Activated naive CD4-positive, alpha-beta T cell treated with anti-CD3 and anti-CD28 coated beads for 36 hours (primary cell): Measurements from ENCODE around the gene SP3. TPM values are rescaled to one million over a fixed set of nuclear protein-coding genes. Genes with fewer than 3 reads are reported as not detected.
A peak's percentile ranks its signal among the peaks of the same experiment; 100 is the strongest.

Experiments used
- CTCF ChIA-PET: fragments of 350-600 bp; sonication (Branson Sonifier 250); formaldehyde crosslinking; loops from one replicate; lab custom pipeline; 2021; ENCODE audit warnings: antibody characterized with exemption; lab: Charles Lee
- DNase-seq: peaks from one replicate; pipeline ENCODE4 v3.0.0-alpha.2; 2020
- H3K27ac Mint-ChIP-seq: one replicate; pipeline ENCODE4 v1.8.0; 2021; ENCODE audit warnings: mild to moderate bottlenecking, mixed read lengths
- H3K27me3 Mint-ChIP-seq: one replicate; pipeline ENCODE4 v1.8.0; 2021; ENCODE audit warnings: low read depth, mixed read lengths
- H3K36me3 Mint-ChIP-seq: one replicate; pipeline ENCODE4 v1.8.0; 2021; ENCODE audit warnings: low read depth, mixed read lengths
- H3K4me1 Mint-ChIP-seq: one replicate; pipeline ENCODE4 v1.8.0; 2021; ENCODE audit warnings: low read depth, mixed read lengths
- H3K4me3 Mint-ChIP-seq: one replicate; pipeline ENCODE4 v1.8.0; 2021; ENCODE audit warnings: mild to moderate bottlenecking, moderate library complexity, mixed read lengths
- H3K9me3 Mint-ChIP-seq: one replicate; pipeline ENCODE4 v1.8.0; 2021; ENCODE audit warnings: mixed read lengths
- intact Hi-C: fragments of 100-400 bp; cut with micrococcal nuclease; formaldehyde crosslinking; loops from one replicate; pipeline ENCODE4 v1.15.1; 2023
- total RNA-seq, 2 experiments: library from RNA; stranded (reverse); gene quantifications; one replicate each; pipeline ENCODE4 v1.2.3, GENCODE V29; 2021

SP3 gene
- total RNA-seq, 2 experiments from 2014 or later = 89.8 to 99.7 TPM

GRCh38 chr2:173990970-173991819 is 26.0 kb upstream of the SP3 start:
- CTCF ChIA-PET = interaction anchor here (1.7 kb wide), 1 partner anchor 13 kb away, joined by 4 read pairs; no protein-coding TSS in a partner anchor
- Mint-ChIP-seq H3K4me3 (no peak overlapping the region), H3K27me3 (peaks cover 3% of the 10 kb centered on the region), H3K36me3 (no peaks in the 10 kb centered on the region), H3K27ac (no peak overlapping the region), H3K9me3 (no peaks in the 10 kb centered on the region), H3K4me1 (peaks cover 8% of the 10 kb centered on the region)
- DNase-seq = peak; percentile 21
- intact Hi-C loops = no loop called here

GRCh38 chr2:173990245-173990644 is 25.1 kb upstream of the SP3 start:
- intact Hi-C loops = no loop called here
- Mint-ChIP-seq H3K36me3 (no peaks in the 10 kb centered on the region), H3K4me1 (peaks cover 14% of the 10 kb centered on the region), H3K9me3 (no peaks in the 10 kb centered on the region), H3K27me3 (peaks cover 3% of the 10 kb centered on the region), H3K4me3 (no peak overlapping the region), H3K27ac (no peak overlapping the region)
- DNase-seq = no peak
- CTCF ChIA-PET = interaction anchor here (1.2 kb wide), 1 partner anchor 9 kb away, joined by 3 read pairs; no protein-coding TSS in a partner anchor

DNA sequence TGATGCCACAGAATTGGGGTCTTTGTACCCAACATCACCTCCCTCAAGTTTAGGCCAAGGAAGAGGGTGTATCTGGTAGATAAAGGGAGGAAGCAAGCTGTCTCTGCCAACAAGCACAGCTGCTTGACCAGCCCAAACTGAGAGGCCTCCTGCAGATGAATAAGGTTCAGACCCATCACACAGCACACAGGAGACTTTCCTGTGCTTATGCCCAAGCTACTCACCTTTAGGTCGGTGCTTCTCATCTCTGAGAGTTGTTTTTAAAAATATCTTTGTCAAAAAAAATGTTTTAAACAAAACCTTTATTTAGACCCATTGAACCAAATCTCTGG is 24.7 kb upstream of the SP3 start:
- Mint-ChIP-seq H3K27ac (no peak overlapping the region), H3K9me3 (no peaks in the 10 kb centered on the region), H3K27me3 (peaks cover 3% of the 10 kb centered on the region), H3K4me1 (peaks cover 16% of the 10 kb centered on the region), H3K36me3 (no peaks in the 10 kb centered on the region), H3K4me3 (no peak overlapping the region)
- CTCF ChIA-PET = interaction anchor here (1.2 kb wide), 1 partner anchor 8 kb away, joined by 3 read pairs; no protein-coding TSS in a partner anchor
- no peak for DNase-seq
- intact Hi-C loops = no loop called here

GRCh38 chr2:173989160-173989883 is 24.1 kb upstream of the SP3 start:
- H3K27me3 Mint-ChIP-seq = peaks cover 3% of the 10 kb centered on the region
- H3K36me3 Mint-ChIP-seq = no peaks in the 10 kb centered on the region
- peaks cover 16% of the 10 kb centered on the region for H3K4me1 Mint-ChIP-seq
- intact Hi-C loops = no loop called here
- no peak overlapping the region for H3K27ac Mint-ChIP-seq
- no peaks in the 10 kb centered on the region for H3K9me3 Mint-ChIP-seq
- CTCF ChIA-PET = interaction anchor here (1.2 kb wide), 1 partner anchor 8 kb away, joined by 3 read pairs; no protein-coding TSS in a partner anchor
- no peak for DNase-seq
- H3K4me3 Mint-ChIP-seq = no peak overlapping the region

GRCh38 chr2:173986805-173987204 is 21.6 kb upstream of the SP3 start:
- Mint-ChIP-seq H3K27me3 (peaks cover 3% of the 10 kb centered on the region), H3K4me3 (no peak overlapping the region), H3K4me1 (peaks cover 20% of the 10 kb centered on the region), H3K9me3 (no peaks in the 10 kb centered on the region), H3K27ac (no peak overlapping the region), H3K36me3 (no peaks in the 10 kb centered on the region)
- CTCF ChIA-PET = interaction anchor here (0.6 to 0.7 kb wide), 2 partner anchors 51 to 172 kb away, joined by 3 to 6 read pairs; no protein-coding TSS in a partner anchor
- intact Hi-C loops = no loop called here
- DNase-seq = no peak

- H3K27ac Mint-ChIP-seq = no peak overlapping the region
- peaks cover 17% of the 10 kb centered on the region for H3K4me1 Mint-ChIP-seq
- H3K4me3 Mint-ChIP-seq = no peak overlapping the region
- DNase-seq = no peak
- intact Hi-C loops = no loop called here
- CTCF ChIA-PET = interaction anchor here (0.6 to 1.8 kb wide), 4 partner anchors 9 to 227 kb away, joined by 4 to 5 read pairs (median 4); no protein-coding TSS in a partner anchor
- no peaks in the 10 kb centered on the region for H3K9me3 Mint-ChIP-seq
- H3K36me3 Mint-ChIP-seq = no peaks in the 10 kb centered on the region
- H3K27me3 Mint-ChIP-seq = no peaks in the 10 kb centered on the region
These were observed 20.4 kb upstream of the SP3 start for GRCh38 chr2:173985605-173985992.

- CTCF ChIA-PET = interaction anchor here (0.6 to 1.8 kb wide), 4 partner anchors 10 to 227 kb away, joined by 4 to 5 read pairs (median 4); no protein-coding TSS in a partner anchor
- no peak for DNase-seq
- Mint-ChIP-seq H3K4me3 (no peak overlapping the region), H3K9me3 (no peaks in the 10 kb centered on the region), H3K4me1 (peaks cover 17% of the 10 kb centered on the region), H3K27me3 (no peaks in the 10 kb centered on the region), H3K27ac (no peak overlapping the region), H3K36me3 (no peaks in the 10 kb centered on the region)
- intact Hi-C loops = no loop called here
These were observed 19.9 kb upstream of the SP3 start for GRCh38 chr2:173984866-173985604.

- intact Hi-C loops = no loop called here
- CTCF ChIA-PET = interaction anchor here (0.6 kb wide), 1 partner anchor 13 kb away, joined by 3 read pairs; no protein-coding TSS in a partner anchor
- DNase-seq = no peak
These were observed 18.3 kb upstream of the SP3 start for GRCh38 chr2:173983391-173983871.

DNA sequence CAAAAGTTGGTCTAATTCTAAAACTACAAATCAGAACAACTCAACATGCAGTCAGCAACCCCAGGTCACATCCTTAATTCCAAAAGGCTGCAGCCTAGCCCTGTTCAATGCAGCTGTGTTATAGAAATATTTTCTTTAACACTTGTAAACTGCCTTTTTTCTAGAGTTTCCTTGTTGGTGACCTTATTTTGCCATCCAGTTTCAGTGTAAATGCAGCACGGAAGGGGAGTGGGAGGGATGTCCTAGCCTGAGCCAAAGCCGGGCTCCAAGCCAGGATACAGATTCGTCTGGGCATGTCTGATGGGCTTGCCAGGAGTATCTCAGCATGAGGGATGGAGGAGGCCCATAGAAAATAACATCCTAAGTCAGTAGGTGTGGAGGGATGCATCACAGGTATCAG is 17.7 kb upstream of the SP3 start:
- H3K4me3 Mint-ChIP-seq = no peak overlapping the region
- no peaks in the 10 kb centered on the region for H3K27me3 Mint-ChIP-seq
- intact Hi-C loops = no loop called here
- H3K27ac Mint-ChIP-seq = no peak overlapping the region
- H3K9me3 Mint-ChIP-seq = no peaks in the 10 kb centered on the region
- CTCF ChIA-PET = no interaction called here
- no peak for DNase-seq
- peaks cover 24% of the 10 kb centered on the region for H3K4me1 Mint-ChIP-seq
- H3K36me3 Mint-ChIP-seq = no peaks in the 10 kb centered on the region

More at GRCh38 chr2:173983391-173983871, 18.3 kb upstream of the SP3 start:
- Mint-ChIP-seq H3K4me1 (peaks cover 21% of the 10 kb centered on the region), H3K36me3 (no peaks in the 10 kb centered on the region), H3K27me3 (no peaks in the 10 kb centered on the region), H3K4me3 (no peak overlapping the region), H3K27ac (no peak overlapping the region), H3K9me3 (no peaks in the 10 kb centered on the region)

- Mint-ChIP-seq H3K4me1 (peaks cover 28% of the 10 kb centered on the region), H3K36me3 (no peaks in the 10 kb centered on the region), H3K9me3 (no peaks in the 10 kb centered on the region), H3K27me3 (no peaks in the 10 kb centered on the region), H3K4me3 (no peak overlapping the region), H3K27ac (no peak overlapping the region)
- CTCF ChIA-PET = no interaction called here
- no peak for DNase-seq
- intact Hi-C loops = no loop called here
These were observed 17.1 kb upstream of the SP3 start for GRCh38 chr2:173982182-173982714.

DNA sequence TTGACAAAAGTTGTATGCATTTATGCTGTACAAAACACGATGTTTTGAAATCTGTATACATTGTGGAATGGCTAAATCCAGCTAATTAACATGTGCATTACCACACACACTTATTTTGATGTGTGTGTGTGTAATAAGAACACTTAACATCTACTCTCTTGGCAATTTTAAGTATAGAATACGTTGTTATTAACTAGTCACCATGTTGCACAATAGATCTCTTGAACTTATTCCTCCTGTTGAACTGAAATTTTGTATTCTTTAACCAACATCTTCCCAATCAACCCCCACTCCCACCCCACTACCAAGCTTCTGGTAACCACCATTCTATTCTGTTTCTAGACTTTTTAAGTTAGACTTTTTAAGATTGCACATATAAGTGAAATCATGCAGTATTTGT is 16.3 kb upstream of the SP3 start:
- Mint-ChIP-seq H3K9me3 (no peaks in the 10 kb centered on the region), H3K36me3 (no peaks in the 10 kb centered on the region), H3K4me3 (no peak overlapping the region), H3K4me1 (peaks cover 27% of the 10 kb centered on the region), H3K27ac (no peak overlapping the region), H3K27me3 (no peaks in the 10 kb centered on the region)
- CTCF ChIA-PET = interaction anchor here (0.9 kb wide), 1 partner anchor 8 kb away, joined by 3 read pairs; no protein-coding TSS in a partner anchor
- intact Hi-C loops = no loop called here
- DNase-seq = no peak
